ENCODE results near the gene CDK5. TPM values are rescaled to one million over a fixed set of nuclear protein-coding genes. Genes with fewer than 3 reads are reported as not detected.

CDK5 gene
- total and polyA plus RNA-seq, 2 of the 13 experiments (the other 11 are each of a cell fraction or from before 2014, with no cell fraction given), result 16.4 to 21.3 TPM

GRCh38 chr7:151087245-151088018, 29.7 kb upstream of the CDK5 start (continued):
- TF ChIP-seq KMT2A (CRISPR knock-in tag; IDR thresholded peaks at IDR 0.05), result 0 out of 2 replicates have a peak, but pooled peaks have one; percentile 20
- peak; percentile 42 for TF ChIP-seq HNF4G (IDR thresholded peaks at IDR 0.05; ENCODE audit: borderline replicate concordance, low read depth, low read length)
- no peak; the same call in 1 of the 2 replicates for TF ChIP-seq HNF4G (CRISPR knock-in tag; IDR thresholded peaks at IDR 0.05; ENCODE audit: borderline replicate concordance, low read depth)
- peak; percentile 58 for TF ChIP-seq THAP11 (CRISPR knock-in tag; IDR thresholded peaks at IDR 0.05)
- TF ChIP-seq E2F1 (CRISPR knock-in tag; IDR thresholded peaks at IDR 0.05), result 0 out of 2 replicates have a peak, but pooled peaks have one; percentile 32
- peak; percentile 64; the same call in 1 of the 2 replicates for TF ChIP-seq MXD4 (CRISPR knock-in tag; IDR thresholded peaks at IDR 0.05)
- 0 out of 2 replicates have a peak, but pooled peaks have one; percentile 42 for TF ChIP-seq ZHX1 (CRISPR knock-in tag; IDR thresholded peaks at IDR 0.05; ENCODE audit: low read depth)
- TF ChIP-seq, protein P1, sequence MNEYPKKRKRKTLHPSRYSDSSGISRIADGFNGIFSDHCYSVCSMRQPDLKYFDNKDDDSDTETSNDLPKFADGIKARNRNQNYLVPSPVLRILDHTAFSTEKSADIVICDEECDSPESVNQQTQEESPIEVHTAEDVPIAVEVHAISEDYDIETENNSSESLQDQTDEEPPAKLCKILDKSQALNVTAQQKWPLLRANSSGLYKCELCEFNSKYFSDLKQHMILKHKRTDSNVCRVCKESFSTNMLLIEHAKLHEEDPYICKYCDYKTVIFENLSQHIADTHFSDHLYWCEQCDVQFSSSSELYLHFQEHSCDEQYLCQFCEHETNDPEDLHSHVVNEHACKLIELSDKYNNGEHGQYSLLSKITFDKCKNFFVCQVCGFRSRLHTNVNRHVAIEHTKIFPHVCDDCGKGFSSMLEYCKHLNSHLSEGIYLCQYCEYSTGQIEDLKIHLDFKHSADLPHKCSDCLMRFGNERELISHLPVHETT (CRISPR knock-in tag; conservative IDR thresholded peaks at IDR 0.05), result 0 out of 2 replicates have a peak, but pooled peaks have one; percentile 15
- no peak for TF ChIP-seq FOXA1 (IDR thresholded peaks at IDR 0.05)
- peak; percentile 11; the same call in 1 of the 2 replicates for TF ChIP-seq FOXA1 (CRISPR knock-in tag; IDR thresholded peaks at IDR 0.05)
- no peak for TF ChIP-seq ZNF558 (CRISPR knock-in tag; IDR thresholded peaks at IDR 0.05; ENCODE audit: borderline replicate concordance)
- peak; percentile 32; the same call in 1 of the 2 replicates for TF ChIP-seq SPEN (CRISPR knock-in tag; IDR thresholded peaks at IDR 0.05; ENCODE audit: low read depth)
- 0 out of 2 replicates have a peak, but pooled peaks have one; percentile 43 for TF ChIP-seq RNF2 (conservative IDR thresholded peaks at IDR 0.05; ENCODE audit: low read depth)
- TF ChIP-seq TGIF2 (CRISPR knock-in tag; IDR thresholded peaks at IDR 0.05), result 0 out of 2 replicates have a peak, but pooled peaks have one; percentile 34
- no peak; the same call in 1 of the 2 replicates for TF ChIP-seq ZNF501 (CRISPR knock-in tag; IDR thresholded peaks at IDR 0.05)
- TF ChIP-seq CTCF (CRISPR knock-in tag; IDR thresholded peaks at IDR 0.05), result peak; percentile 50
- TF ChIP-seq TAF1 (CRISPR knock-in tag; IDR thresholded peaks at IDR 0.05), result peak; percentile 43; the same call in 1 of the 2 replicates
- TF ChIP-seq CBFB (CRISPR knock-in tag; IDR thresholded peaks at IDR 0.05), result 0 out of 2 replicates have a peak, but pooled peaks have one; percentile 9
- no peak for TF ChIP-seq ZBTB42 (CRISPR knock-in tag; IDR thresholded peaks at IDR 0.05)
- TF ChIP-seq REPIN1 (CRISPR knock-in tag; IDR thresholded peaks at IDR 0.05; ENCODE audit: borderline replicate concordance, low read depth), result 0 out of 2 replicates have a peak, but pooled peaks have one; percentile 26
- peak; percentile 31; the same call in 1 of the 2 replicates for TF ChIP-seq KDM5A (IDR thresholded peaks at IDR 0.05; ENCODE audit: borderline replicate concordance, low read length)
- 0 out of 2 replicates have a peak, but pooled peaks have one; percentile 63 for TF ChIP-seq ZNF251 (CRISPR knock-in tag; IDR thresholded peaks at IDR 0.05)
- peak; percentile 64 for TF ChIP-seq AGO2 (optimal IDR thresholded peaks at IDR 0.05; ENCODE audit: low read depth, low read length)

All from HepG2 (cell line).